Measurements from ENCODE around the gene GSG1L.

GRCh38 chr16:27803775-27804549 is 259.6 kb downstream of the GSG1L start:
- TF ChIP-seq CTCF (IDR thresholded peaks at IDR 0.05; ENCODE audit: low read depth, low read length) (no peak), MYC (IDR thresholded peaks at IDR 0.05; ENCODE audit: low read depth, low read length) (no peak), POLR2A (IDR thresholded peaks at IDR 0.05; ENCODE audit: extremely low read depth, insufficient read length) (no peak)

All from NB4 (cell line).